ENCODE measurements around the gene CCDC149. TPM values are rescaled to one million over a fixed set of nuclear protein-coding genes. Genes with fewer than 3 reads are reported as not detected.

Gene CCDC149
- total RNA-seq, 1 donor from 2014 or later = 5.7 TPM

DNA sequence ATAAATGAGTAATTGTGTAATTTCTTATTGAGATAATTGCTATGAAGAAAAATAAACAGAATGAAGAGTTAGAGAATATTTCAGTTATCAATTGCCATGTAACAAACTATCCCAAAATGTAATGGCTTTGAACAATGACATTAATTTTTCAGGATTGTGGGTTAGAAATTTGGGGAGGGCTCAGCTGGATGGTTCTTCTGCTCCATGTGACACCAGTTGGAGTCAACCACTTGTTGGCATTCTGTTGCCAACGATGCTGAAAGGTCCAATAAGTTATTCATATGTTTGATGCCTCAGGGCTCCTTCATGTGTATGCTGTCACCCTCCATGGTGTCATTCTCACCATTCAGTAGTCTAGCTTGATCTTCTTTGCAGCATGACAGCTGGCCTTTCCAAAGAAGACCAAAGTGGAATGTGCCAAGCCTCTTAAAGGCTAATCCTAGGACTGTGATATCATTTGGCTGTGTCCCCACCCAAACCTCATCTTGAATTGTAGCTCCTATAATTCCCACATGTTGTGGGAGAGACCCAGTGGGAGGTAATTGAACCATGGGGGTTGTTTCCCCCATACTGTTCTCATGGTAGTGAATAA is 20.9 kb upstream of the CCDC149 start:
- H3K4me1 ChIP-seq (ENCODE audit: control insufficient read depth in 3 of 3, insufficient read depth in 3 of 3, low read length in 3 of 3) = no peaks in the 10 kb centered on the region
- no peak overlapping the region for H3K9ac ChIP-seq (ENCODE audit: low read depth in 1 of 3, low read length in 3 of 3)
- no peak overlapping the region for H3K4me3 ChIP-seq (ENCODE audit: low read length in 3 of 3)
- peaks cover 4 to 7% (median 6%) of the 10 kb centered on the region in 3 donors for H3K9me3 ChIP-seq (ENCODE audit: control insufficient read depth in 3 of 3, low read length in 3 of 3)
- no peaks in the 10 kb centered on the region for H3K27me3 ChIP-seq (ENCODE audit: control insufficient read depth in 3 of 3, insufficient read depth in 3 of 3, low read length in 3 of 3)
- H3K36me3 ChIP-seq (ENCODE audit: control insufficient read depth in 3 of 3, insufficient read depth in 3 of 3, low read length in 3 of 3) = no peaks in the 10 kb centered on the region
- H3K27ac ChIP-seq (ENCODE audit: low read depth, low read length) = no peak overlapping the region

DNA sequence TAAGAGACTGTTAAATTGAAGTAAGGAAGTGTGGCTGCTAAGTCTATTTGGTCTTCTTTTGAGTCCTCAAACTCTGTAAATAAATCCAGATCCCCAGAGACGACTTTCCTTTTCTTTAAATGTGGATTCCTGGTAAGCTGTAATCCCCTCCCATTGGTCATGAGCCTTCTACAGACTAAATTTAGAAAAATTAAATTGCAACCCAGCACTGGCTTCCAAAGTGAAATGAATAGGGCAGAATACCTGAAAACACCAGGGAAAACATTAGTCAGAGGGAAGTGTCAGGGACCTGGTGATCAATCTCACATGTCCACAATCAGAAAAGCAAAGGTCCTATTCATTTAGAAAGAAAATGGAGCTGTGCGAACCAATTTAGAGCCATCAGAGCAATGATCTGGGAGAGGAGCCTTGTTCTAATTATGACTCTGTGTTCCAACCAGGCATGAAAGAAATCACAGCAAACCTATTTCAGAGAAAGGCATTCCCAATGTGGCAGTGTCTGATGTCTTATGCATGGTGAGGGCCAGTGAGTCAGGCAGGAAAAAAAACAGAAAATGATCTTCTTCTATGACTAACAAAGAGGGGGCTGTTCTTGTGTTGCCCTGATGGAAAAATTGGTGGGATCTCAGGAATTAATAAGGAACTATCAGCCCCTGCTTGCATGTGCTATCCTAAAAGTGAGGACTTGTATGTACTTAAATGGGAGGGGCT is 19.8 kb upstream of the CCDC149 start:
- Histone ChIP-seq H3K36me3 (ENCODE audit: control insufficient read depth in 3 of 3, insufficient read depth in 3 of 3, low read length in 3 of 3) (no peaks in the 10 kb centered on the region), H3K9ac (ENCODE audit: low read depth in 1 of 3, low read length in 3 of 3) (no peak overlapping the region), H3K27me3 (ENCODE audit: control insufficient read depth in 3 of 3, insufficient read depth in 3 of 3, low read length in 3 of 3) (no peaks in the 10 kb centered on the region), H3K4me3 (ENCODE audit: low read length in 3 of 3) (no peak overlapping the region), H3K4me1 (ENCODE audit: control insufficient read depth in 3 of 3, insufficient read depth in 3 of 3, low read length in 3 of 3) (no peaks in the 10 kb centered on the region), H3K9me3 (ENCODE audit: control insufficient read depth in 3 of 3, low read length in 3 of 3) (peaks cover 4 to 7% (median 6%) of the 10 kb centered on the region in 3 donors), H3K27ac (ENCODE audit: low read depth, low read length) (no peak overlapping the region)

DNA sequence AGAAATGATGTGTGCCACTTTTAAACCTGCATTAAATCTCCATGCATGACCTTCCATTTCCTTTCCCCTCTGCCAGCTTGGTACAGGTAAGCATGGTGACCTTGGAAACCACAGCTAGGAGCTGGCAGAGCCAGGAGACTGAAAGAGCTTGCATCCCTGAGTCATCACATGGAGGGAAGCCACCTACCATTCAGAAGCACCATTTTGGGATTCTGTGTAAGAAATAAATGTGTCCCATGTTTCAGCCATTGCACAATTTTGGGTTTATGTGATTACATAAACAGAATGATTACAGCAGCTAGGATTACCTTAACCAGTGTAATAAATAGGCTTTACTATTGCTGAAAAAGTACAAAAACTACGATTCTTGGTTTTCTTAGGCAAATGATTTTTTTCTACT is 17.3 kb upstream of the CCDC149 start:
- Histone ChIP-seq H3K4me3 (ENCODE audit: low read length in 3 of 3) (no peak overlapping the region), H3K4me1 (ENCODE audit: control insufficient read depth in 3 of 3, insufficient read depth in 3 of 3, low read length in 3 of 3) (no peaks in the 10 kb centered on the region), H3K27ac (ENCODE audit: low read depth, low read length) (no peak overlapping the region), H3K9me3 (ENCODE audit: control insufficient read depth in 3 of 3, low read length in 3 of 3) (peaks cover 4 to 7% (median 6%) of the 10 kb centered on the region in 3 donors), H3K36me3 (ENCODE audit: control insufficient read depth in 3 of 3, insufficient read depth in 3 of 3, low read length in 3 of 3) (no peaks in the 10 kb centered on the region), H3K9ac (ENCODE audit: low read depth in 1 of 3, low read length in 3 of 3) (no peak overlapping the region), H3K27me3 (ENCODE audit: control insufficient read depth in 3 of 3, insufficient read depth in 3 of 3, low read length in 3 of 3) (peaks cover 0 to 3% (median 0%) of the 10 kb centered on the region in 3 donors)

DNA sequence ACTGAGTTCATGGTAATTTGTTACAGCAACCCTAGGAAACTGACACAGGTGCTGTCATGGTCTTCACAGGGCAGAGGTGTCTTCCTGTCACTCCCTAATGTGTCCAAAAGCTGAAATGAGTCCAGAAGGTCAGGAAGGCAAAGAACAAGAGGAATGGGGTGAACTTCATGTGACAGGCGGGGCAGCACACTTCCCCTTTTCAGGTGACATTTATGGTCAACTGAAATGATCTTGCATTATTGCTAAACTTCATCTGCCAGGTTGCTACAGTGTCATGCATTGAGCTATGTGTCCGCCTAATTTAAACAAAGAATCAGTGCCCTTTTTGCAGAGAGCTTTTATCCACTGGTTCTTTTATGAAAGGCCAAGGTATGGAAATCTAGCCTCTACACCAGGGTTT is 15.9 kb upstream of the CCDC149 start:
- no peaks in the 10 kb centered on the region for H3K36me3 ChIP-seq (ENCODE audit: control insufficient read depth in 3 of 3, insufficient read depth in 3 of 3, low read length in 3 of 3)

DNA sequence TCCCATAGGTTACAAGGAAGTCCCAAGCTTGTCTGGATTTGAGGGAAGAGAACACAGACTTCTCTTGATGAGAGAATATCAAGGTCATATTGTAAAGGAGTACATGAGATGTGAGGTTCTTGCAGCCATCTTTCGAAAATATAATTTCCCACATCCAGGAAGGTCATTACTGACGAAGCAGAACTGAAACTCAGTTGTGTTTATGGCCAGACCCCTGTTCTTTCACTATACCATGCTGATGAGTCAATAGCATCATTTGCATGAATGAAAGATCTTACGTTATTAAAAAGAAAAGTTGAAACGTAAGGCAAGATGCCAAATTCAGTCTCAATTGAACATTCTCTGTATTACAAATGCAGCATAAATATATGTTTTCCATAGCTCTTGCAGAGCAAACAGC is 14.2 kb upstream of the CCDC149 start:
- Histone ChIP-seq H3K36me3 (ENCODE audit: control insufficient read depth in 3 of 3, insufficient read depth in 3 of 3, low read length in 3 of 3) (no peaks in the 10 kb centered on the region), H3K9ac (ENCODE audit: low read depth in 1 of 3, low read length in 3 of 3) (no peak overlapping the region), H3K27me3 (ENCODE audit: control insufficient read depth in 3 of 3, insufficient read depth in 3 of 3, low read length in 3 of 3) (peaks cover 0 to 3% (median 0%) of the 10 kb centered on the region in 3 donors), H3K9me3 (ENCODE audit: control insufficient read depth in 3 of 3, low read length in 3 of 3) (no peaks in the 10 kb centered on the region), H3K4me3 (ENCODE audit: low read length in 3 of 3) (no peak overlapping the region), H3K27ac (ENCODE audit: low read depth, low read length) (no peak overlapping the region), H3K4me1 (ENCODE audit: control insufficient read depth in 3 of 3, insufficient read depth in 3 of 3, low read length in 3 of 3) (no peaks in the 10 kb centered on the region)

More for the DNA sequence above, 15.9 kb upstream of the CCDC149 start:
- no peak overlapping the region for H3K27ac ChIP-seq (ENCODE audit: low read depth, low read length)
- no peak overlapping the region for H3K4me3 ChIP-seq (ENCODE audit: low read length in 3 of 3)
- no peak overlapping the region for H3K9ac ChIP-seq (ENCODE audit: low read depth in 1 of 3, low read length in 3 of 3)
- peaks cover under 1 to 1% (median under 1%) of the 10 kb centered on the region in 3 donors for H3K9me3 ChIP-seq (ENCODE audit: control insufficient read depth in 3 of 3, low read length in 3 of 3)
- H3K27me3 ChIP-seq (ENCODE audit: control insufficient read depth in 3 of 3, insufficient read depth in 3 of 3, low read length in 3 of 3) = peaks cover 0 to 3% (median 0%) of the 10 kb centered on the region in 3 donors
- no peaks in the 10 kb centered on the region for H3K4me1 ChIP-seq (ENCODE audit: control insufficient read depth in 3 of 3, insufficient read depth in 3 of 3, low read length in 3 of 3)

DNA sequence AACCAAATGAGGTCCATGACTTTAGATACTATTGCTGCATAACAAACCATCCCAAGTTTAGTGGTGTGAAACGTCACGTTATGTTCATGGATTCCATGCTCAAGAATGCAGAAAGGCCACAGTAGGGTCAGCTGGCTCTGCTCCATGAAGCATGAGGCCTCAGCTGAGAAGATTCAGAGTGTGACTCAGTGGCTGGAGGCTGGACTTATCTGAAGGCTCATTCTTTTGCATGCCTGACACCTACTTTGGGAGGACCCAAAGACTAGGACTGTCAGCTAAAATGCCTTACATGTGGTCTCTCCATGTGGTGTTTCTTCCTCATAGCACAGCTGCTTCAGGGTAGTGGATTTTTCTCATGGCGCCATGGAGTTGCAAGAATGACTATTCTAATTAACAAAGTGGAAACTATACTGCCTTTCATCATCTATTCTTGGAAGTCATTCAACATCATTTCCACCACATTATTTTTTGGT is 11.5 kb upstream of the CCDC149 start:
- Histone ChIP-seq H3K27me3 (ENCODE audit: control insufficient read depth in 3 of 3, insufficient read depth in 3 of 3, low read length in 3 of 3) (peaks cover 0 to 3% (median 0%) of the 10 kb centered on the region in 3 donors), H3K9me3 (ENCODE audit: control insufficient read depth in 3 of 3, low read length in 3 of 3) (peaks cover 0 to 1% (median 0%) of the 10 kb centered on the region in 3 donors), H3K4me1 (ENCODE audit: control insufficient read depth in 3 of 3, insufficient read depth in 3 of 3, low read length in 3 of 3) (no peaks in the 10 kb centered on the region), H3K36me3 (ENCODE audit: control insufficient read depth in 3 of 3, insufficient read depth in 3 of 3, low read length in 3 of 3) (no peaks in the 10 kb centered on the region), H3K9ac (ENCODE audit: low read depth in 1 of 3, low read length in 3 of 3) (no peak overlapping the region), H3K4me3 (ENCODE audit: low read length in 3 of 3) (no peak overlapping the region), H3K27ac (ENCODE audit: low read depth, low read length) (no peak overlapping the region)

DNA sequence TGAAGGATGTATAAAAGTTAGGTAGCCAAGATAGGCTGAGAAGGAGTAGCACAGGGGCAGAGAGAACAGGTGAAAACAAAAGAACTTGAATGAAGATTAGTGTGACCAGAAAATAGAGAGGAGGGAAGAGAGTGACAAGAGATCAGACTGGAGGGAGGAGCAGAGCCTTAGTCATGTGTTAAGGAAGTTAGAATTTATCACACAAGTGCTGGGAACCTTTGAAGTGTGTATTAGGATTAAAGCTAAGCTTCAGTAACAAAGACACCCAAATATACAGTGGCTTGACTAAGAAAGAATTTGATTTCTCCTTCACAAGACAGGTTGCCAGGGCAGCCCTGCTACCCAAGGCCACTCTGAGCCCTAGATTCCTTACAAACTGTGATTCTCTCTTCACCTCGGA is 10.7 kb upstream of the CCDC149 start:
- no peaks in the 10 kb centered on the region for H3K4me1 ChIP-seq (ENCODE audit: control insufficient read depth in 3 of 3, insufficient read depth in 3 of 3, low read length in 3 of 3)
- no peaks in the 10 kb centered on the region for H3K36me3 ChIP-seq (ENCODE audit: control insufficient read depth in 3 of 3, insufficient read depth in 3 of 3, low read length in 3 of 3)
- H3K4me3 ChIP-seq (ENCODE audit: low read length in 3 of 3) = no peak overlapping the region
- no peak overlapping the region for H3K9ac ChIP-seq (ENCODE audit: low read depth in 1 of 3, low read length in 3 of 3)
- H3K27me3 ChIP-seq (ENCODE audit: control insufficient read depth in 3 of 3, insufficient read depth in 3 of 3, low read length in 3 of 3) = peaks cover 0 to 3% (median 0%) of the 10 kb centered on the region in 3 donors
- no peak overlapping the region for H3K27ac ChIP-seq (ENCODE audit: low read depth, low read length)
- peaks cover 0 to 1% (median 0%) of the 10 kb centered on the region in 3 donors for H3K9me3 ChIP-seq (ENCODE audit: control insufficient read depth in 3 of 3, low read length in 3 of 3)

DNA sequence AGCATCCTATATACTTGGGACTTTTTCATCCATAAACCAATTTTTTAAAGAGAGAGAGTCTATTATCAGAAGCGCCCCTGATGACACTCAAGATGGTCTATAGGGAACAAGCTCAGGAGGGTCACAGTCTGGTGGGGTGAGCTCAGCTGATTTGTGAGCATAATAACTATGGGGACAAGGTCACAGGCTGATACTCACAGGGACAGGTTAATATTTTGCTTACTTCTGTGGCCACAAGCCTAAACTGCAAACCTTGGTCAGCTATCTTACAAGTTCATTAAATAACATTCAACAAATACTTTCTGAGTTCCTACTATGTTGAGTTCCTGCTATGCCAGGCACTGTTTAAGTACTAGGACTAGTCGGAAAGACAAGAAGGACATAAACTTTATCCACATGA is 10.2 kb upstream of the CCDC149 start:
- Histone ChIP-seq H3K27ac (ENCODE audit: low read depth, low read length) (no peak overlapping the region), H3K9me3 (ENCODE audit: control insufficient read depth in 3 of 3, low read length in 3 of 3) (peaks cover 0 to 1% (median 0%) of the 10 kb centered on the region in 3 donors), H3K27me3 (ENCODE audit: control insufficient read depth in 3 of 3, insufficient read depth in 3 of 3, low read length in 3 of 3) (peaks cover 0 to 3% (median 0%) of the 10 kb centered on the region in 3 donors), H3K4me1 (ENCODE audit: control insufficient read depth in 3 of 3, insufficient read depth in 3 of 3, low read length in 3 of 3) (no peaks in the 10 kb centered on the region), H3K9ac (ENCODE audit: low read depth in 1 of 3, low read length in 3 of 3) (no peak overlapping the region), H3K4me3 (ENCODE audit: low read length in 3 of 3) (no peak overlapping the region), H3K36me3 (ENCODE audit: control insufficient read depth in 3 of 3, insufficient read depth in 3 of 3, low read length in 3 of 3) (no peaks in the 10 kb centered on the region)

DNA sequence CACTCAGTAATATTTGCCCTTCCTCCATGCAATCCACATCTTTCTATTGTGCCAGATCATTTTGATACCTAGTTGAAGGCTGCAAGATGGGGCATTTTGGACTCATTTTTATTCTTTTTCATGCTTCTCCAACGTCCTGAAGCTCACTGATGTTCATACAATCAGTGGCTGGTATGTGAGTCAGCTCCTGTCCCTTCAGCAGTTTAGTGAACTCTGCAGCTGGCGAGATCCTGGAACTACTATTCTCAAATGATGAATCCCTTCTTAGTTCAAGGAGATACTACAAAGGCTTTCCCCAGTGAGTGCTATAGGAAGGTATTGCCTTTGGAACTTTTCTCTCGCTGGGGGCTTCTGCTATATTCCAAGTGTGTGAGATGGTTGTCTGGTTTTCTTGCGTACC is 9.6 kb upstream of the CCDC149 start:
- Histone ChIP-seq H3K36me3 (ENCODE audit: control insufficient read depth in 3 of 3, insufficient read depth in 3 of 3, low read length in 3 of 3) (no peaks in the 10 kb centered on the region), H3K9ac (ENCODE audit: low read depth in 1 of 3, low read length in 3 of 3) (no peak overlapping the region)

DNA sequence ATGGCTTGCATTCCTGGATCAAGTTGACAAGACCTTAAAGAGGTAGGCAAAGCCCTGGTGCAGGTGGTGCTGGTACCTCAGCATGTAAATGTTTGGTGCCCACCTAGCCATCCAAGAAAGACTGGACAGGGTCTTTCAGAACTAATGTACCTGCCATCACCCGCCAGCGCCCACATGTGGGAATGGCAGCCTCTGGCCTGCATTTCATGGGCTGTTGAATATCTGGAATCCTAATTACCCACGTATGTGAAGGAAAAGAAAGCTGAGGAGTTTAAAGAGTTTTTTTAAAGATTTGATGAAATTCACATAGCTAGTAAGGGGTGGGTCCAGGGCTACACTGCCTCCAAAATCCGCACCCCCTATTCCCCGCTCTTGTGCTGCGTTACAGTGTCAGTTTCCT is 8.6 kb upstream of the CCDC149 start:
- peaks cover 0 to 3% (median 0%) of the 10 kb centered on the region in 3 donors for H3K27me3 ChIP-seq (ENCODE audit: control insufficient read depth in 3 of 3, insufficient read depth in 3 of 3, low read length in 3 of 3)
- no peaks in the 10 kb centered on the region for H3K4me1 ChIP-seq (ENCODE audit: control insufficient read depth in 3 of 3, insufficient read depth in 3 of 3, low read length in 3 of 3)
- no peak overlapping the region for H3K4me3 ChIP-seq (ENCODE audit: low read length in 3 of 3)
- H3K27ac ChIP-seq (ENCODE audit: low read depth, low read length) = no peak overlapping the region
- H3K36me3 ChIP-seq (ENCODE audit: control insufficient read depth in 3 of 3, insufficient read depth in 3 of 3, low read length in 3 of 3) = no peaks in the 10 kb centered on the region
- no peak overlapping the region for H3K9ac ChIP-seq (ENCODE audit: low read depth in 1 of 3, low read length in 3 of 3)
- peaks cover 0 to 1% (median 0%) of the 10 kb centered on the region in 3 donors for H3K9me3 ChIP-seq (ENCODE audit: control insufficient read depth in 3 of 3, low read length in 3 of 3)

More for the DNA sequence above, 9.6 kb upstream of the CCDC149 start:
- Histone ChIP-seq H3K9me3 (ENCODE audit: control insufficient read depth in 3 of 3, low read length in 3 of 3) (peaks cover 0 to 1% (median 0%) of the 10 kb centered on the region in 3 donors), H3K4me1 (ENCODE audit: control insufficient read depth in 3 of 3, insufficient read depth in 3 of 3, low read length in 3 of 3) (no peaks in the 10 kb centered on the region), H3K27me3 (ENCODE audit: control insufficient read depth in 3 of 3, insufficient read depth in 3 of 3, low read length in 3 of 3) (peaks cover 0 to 3% (median 0%) of the 10 kb centered on the region in 3 donors), H3K27ac (ENCODE audit: low read depth, low read length) (no peak overlapping the region), H3K4me3 (ENCODE audit: low read length in 3 of 3) (no peak overlapping the region)

All from skeletal muscle tissue (tissue), 4 donors.